WTC11 (cell line): ENCODE data around the gene CBX2. TPM values are rescaled to one million over a fixed set of nuclear protein-coding genes. Genes with fewer than 3 reads are reported as not detected.

ENCODE experiments used
- ATAC-seq: fragments of 200-7000 bp; cut with Tn5 transposase; 2 replicates; pipeline ENCODE4 v1.10.0; 2021; ENCODE audit warnings: mild to moderate bottlenecking, moderate library complexity
- CTCF ChIA-PET: fragments of 300-600 bp; sonication (Branson Sonifier 250); formaldehyde crosslinking; loops from one replicate; lab custom pipeline; 2021; ENCODE audit warnings: antibody characterized with exemption; lab: Charles Lee
- POLR2A ChIA-PET: fragments of 350-600 bp; sonication (Branson Sonifier 250); formaldehyde crosslinking; loops from one replicate; lab custom pipeline; 2021; ENCODE audit warnings: antibody characterized with exemption; lab: Charles Lee
- DNase-seq: peaks from one replicate; pipeline ENCODE4 v3.0.0; 2021; ENCODE audit warnings: low spot score
- H3K27ac Mint-ChIP-seq: 2 replicates; pipeline ENCODE4 v1.8.0; 2021; ENCODE audit warnings: mixed read lengths
- H3K27me3 Mint-ChIP-seq: 2 replicates; pipeline ENCODE4 v1.8.0; 2021; ENCODE audit warnings: low read depth, mild to moderate bottlenecking, moderate library complexity, mixed read lengths
- H3K36me3 Mint-ChIP-seq: 2 replicates; pipeline ENCODE4 v1.8.0; 2021; ENCODE audit warnings: mixed read lengths
- H3K4me1 Mint-ChIP-seq: 2 replicates; pipeline ENCODE4 v1.8.0; 2022; ENCODE audit warnings: mixed read lengths
- H3K4me3 Mint-ChIP-seq: 2 replicates; pipeline ENCODE4 v1.8.0; 2021; ENCODE audit warnings: mild to moderate bottlenecking, moderate library complexity, mixed read lengths
- H3K9me3 Mint-ChIP-seq: 2 replicates; pipeline ENCODE4 v1.8.0; 2021; ENCODE audit warnings: mixed read lengths
- FOXP1 ChIP-seq: sonication (generic); formaldehyde crosslinking; IDR thresholded peaks from 2 replicates; pipeline ENCODE4 v1.8.0; 2022; ENCODE audit warnings: missing genetic modification reagents, mild to moderate bottlenecking, moderate library complexity, borderline replicate concordance
- JUN ChIP-seq: sonication (generic); formaldehyde crosslinking; IDR thresholded peaks from 2 replicates; pipeline ENCODE4 v1.8.0; 2023; ENCODE audit warnings: mild to moderate bottlenecking, missing genetic modification reagents
- NFE2L1 ChIP-seq: sonication (generic); formaldehyde crosslinking; IDR thresholded peaks from 2 replicates; pipeline ENCODE4 v1.8.1; 2023; ENCODE audit warnings: missing genetic modification reagents
- NFYB ChIP-seq: sonication (generic); formaldehyde crosslinking; conservative IDR thresholded peaks from 2 replicates; pipeline ENCODE4 v1.8.0; 2022; ENCODE audit warnings: low read depth, missing genetic modification reagents
- OVOL2 ChIP-seq: fragments of 250-450 bp; sonication (Bioruptor Pico); IDR thresholded peaks from 2 replicates; pipeline ENCODE4 v1.9.0; 2021; ENCODE audit warnings: mild to moderate bottlenecking, borderline replicate concordance
- SMAD3 ChIP-seq: sonication (generic); formaldehyde crosslinking; IDR thresholded peaks from 2 replicates; pipeline ENCODE4 v1.8.0; 2022; ENCODE audit warnings: missing genetic modification reagents, mild to moderate bottlenecking, borderline replicate concordance
- TEAD1 ChIP-seq: sonication (generic); formaldehyde crosslinking; IDR thresholded peaks from 2 replicates; pipeline ENCODE4 v1.8.0; 2022; ENCODE audit warnings: mild to moderate bottlenecking, missing genetic modification reagents
- TP53 ChIP-seq: sonication (generic); formaldehyde crosslinking; IDR thresholded peaks from 2 replicates; pipeline ENCODE4 v1.8.1; 2023; ENCODE audit warnings: mild to moderate bottlenecking, missing genetic modification reagents
- total RNA-seq: library from RNA; stranded (reverse); gene quantifications from 3 replicates; pipeline ENCODE4 v1.2.3, GENCODE V29; 2021
- TF ChIP-seq, protein P1 (sequence below): sonication (generic); formaldehyde crosslinking; conservative IDR thresholded peaks from 2 replicates; pipeline ENCODE4 v1.8.1; 2023; ENCODE audit warnings: mild to moderate bottlenecking, low read depth, missing genetic modification reagents, moderate library complexity
- TF ChIP-seq, protein P2 (sequence below): sonication (generic); formaldehyde crosslinking; IDR thresholded peaks from 2 replicates; pipeline ENCODE4 v1.8.0; 2022; ENCODE audit warnings: missing genetic modification reagents
- TF ChIP-seq, protein P3 (sequence below): fragments of 250-450 bp; sonication (Bioruptor Pico); IDR thresholded peaks from 2 replicates; pipeline ENCODE4 v2.1.2; 2022; ENCODE audit warnings: mild to moderate bottlenecking, moderate library complexity
- TF ChIP-seq, protein P4 (sequence below): fragments of 250-450 bp; sonication (Bioruptor Pico); IDR thresholded peaks from 2 replicates; pipeline ENCODE4 v1.9.0; 2021; ENCODE audit warnings: mild to moderate bottlenecking, borderline replicate concordance

Gene CBX2
- total RNA-seq, 1 experiment from 2014 or later = 85.5 TPM

DNA sequence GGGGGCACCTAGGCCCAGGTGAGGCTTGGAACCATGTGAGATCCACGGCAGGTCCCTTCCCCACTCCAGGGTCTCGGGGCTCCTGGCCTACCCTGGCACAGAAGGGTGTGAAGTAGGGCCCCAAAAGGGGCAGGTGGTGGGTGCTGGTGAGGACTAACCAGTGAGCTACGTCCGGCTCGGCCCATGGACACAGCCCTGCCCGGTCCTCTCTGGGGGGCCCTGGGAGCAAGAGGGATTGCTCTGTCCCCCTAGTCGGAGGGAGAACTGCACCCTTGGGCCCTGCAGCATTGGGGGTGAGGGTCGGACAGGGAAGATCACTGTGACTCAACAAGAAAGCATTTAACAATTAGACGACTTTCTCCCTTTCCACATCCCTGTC is 44.3 kb upstream of the CBX2 start:
- no peak for ATAC-seq
- Mint-ChIP-seq H3K4me1 (no peaks in the 10 kb centered on the region), H3K9me3 (no peaks in the 10 kb centered on the region)
- TF ChIP-seq, protein P1, sequence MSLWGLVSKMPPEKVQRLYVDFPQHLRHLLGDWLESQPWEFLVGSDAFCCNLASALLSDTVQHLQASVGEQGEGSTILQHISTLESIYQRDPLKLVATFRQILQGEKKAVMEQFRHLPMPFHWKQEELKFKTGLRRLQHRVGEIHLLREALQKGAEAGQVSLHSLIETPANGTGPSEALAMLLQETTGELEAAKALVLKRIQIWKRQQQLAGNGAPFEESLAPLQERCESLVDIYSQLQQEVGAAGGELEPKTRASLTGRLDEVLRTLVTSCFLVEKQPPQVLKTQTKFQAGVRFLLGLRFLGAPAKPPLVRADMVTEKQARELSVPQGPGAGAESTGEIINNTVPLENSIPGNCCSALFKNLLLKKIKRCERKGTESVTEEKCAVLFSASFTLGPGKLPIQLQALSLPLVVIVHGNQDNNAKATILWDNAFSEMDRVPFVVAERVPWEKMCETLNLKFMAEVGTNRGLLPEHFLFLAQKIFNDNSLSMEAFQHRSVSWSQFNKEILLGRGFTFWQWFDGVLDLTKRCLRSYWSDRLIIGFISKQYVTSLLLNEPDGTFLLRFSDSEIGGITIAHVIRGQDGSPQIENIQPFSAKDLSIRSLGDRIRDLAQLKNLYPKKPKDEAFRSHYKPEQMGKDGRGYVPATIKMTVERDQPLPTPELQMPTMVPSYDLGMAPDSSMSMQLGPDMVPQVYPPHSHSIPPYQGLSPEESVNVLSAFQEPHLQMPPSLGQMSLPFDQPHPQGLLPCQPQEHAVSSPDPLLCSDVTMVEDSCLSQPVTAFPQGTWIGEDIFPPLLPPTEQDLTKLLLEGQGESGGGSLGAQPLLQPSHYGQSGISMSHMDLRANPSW = no peak
- TF ChIP-seq OVOL2 (CRISPR knock-in tag) (no peak), FOXP1 (no peak), TP53 (CRISPR knock-in tag) (no peak), NFYB (no peak), JUN (CRISPR knock-in tag) (no peak)
- TF ChIP-seq, protein P2, sequence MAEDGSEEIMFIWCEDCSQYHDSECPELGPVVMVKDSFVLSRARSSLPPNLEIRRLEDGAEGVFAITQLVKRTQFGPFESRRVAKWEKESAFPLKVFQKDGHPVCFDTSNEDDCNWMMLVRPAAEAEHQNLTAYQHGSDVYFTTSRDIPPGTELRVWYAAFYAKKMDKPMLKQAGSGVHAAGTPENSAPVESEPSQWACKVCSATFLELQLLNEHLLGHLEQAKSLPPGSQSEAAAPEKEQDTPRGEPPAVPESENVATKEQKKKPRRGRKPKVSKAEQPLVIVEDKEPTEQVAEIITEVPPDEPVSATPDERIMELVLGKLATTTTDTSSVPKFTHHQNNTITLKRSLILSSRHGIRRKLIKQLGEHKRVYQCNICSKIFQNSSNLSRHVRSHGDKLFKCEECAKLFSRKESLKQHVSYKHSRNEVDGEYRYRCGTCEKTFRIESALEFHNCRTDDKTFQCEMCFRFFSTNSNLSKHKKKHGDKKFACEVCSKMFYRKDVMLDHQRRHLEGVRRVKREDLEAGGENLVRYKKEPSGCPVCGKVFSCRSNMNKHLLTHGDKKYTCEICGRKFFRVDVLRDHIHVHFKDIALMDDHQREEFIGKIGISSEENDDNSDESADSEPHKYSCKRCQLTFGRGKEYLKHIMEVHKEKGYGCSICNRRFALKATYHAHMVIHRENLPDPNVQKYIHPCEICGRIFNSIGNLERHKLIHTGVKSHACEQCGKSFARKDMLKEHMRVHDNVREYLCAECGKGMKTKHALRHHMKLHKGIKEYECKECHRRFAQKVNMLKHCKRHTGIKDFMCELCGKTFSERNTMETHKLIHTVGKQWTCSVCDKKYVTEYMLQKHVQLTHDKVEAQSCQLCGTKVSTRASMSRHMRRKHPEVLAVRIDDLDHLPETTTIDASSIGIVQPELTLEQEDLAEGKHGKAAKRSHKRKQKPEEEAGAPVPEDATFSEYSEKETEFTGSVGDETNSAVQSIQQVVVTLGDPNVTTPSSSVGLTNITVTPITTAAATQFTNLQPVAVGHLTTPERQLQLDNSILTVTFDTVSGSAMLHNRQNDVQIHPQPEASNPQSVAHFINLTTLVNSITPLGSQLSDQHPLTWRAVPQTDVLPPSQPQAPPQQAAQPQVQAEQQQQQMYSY (CRISPR knock-in tag) = no peak
- TF ChIP-seq, protein P3, sequence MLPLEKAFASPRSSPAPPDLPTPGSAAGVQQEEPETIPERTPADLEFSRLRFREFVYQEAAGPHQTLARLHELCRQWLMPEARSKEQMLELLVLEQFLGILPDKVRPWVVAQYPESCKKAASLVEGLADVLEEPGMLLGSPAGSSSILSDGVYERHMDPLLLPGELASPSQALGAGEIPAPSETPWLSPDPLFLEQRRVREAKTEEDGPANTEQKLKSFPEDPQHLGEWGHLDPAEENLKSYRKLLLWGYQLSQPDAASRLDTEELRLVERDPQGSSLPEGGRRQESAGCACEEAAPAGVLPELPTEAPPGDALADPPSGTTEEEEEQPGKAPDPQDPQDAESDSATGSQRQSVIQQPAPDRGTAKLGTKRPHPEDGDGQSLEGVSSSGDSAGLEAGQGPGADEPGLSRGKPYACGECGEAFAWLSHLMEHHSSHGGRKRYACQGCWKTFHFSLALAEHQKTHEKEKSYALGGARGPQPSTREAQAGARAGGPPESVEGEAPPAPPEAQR (CRISPR knock-in tag) = no peak
- TF ChIP-seq, all 79 proteins: peak for 0
- Mint-ChIP-seq H3K4me3 (no peak overlapping the region), H3K27me3 (peaks cover under 1% of the 10 kb centered on the region), H3K27ac (no peak overlapping the region), H3K36me3 (no peaks in the 10 kb centered on the region)
- ChIA-PET CTCF (no interaction called here), POLR2A (no interaction called here)
- no peak for DNase-seq

DNA sequence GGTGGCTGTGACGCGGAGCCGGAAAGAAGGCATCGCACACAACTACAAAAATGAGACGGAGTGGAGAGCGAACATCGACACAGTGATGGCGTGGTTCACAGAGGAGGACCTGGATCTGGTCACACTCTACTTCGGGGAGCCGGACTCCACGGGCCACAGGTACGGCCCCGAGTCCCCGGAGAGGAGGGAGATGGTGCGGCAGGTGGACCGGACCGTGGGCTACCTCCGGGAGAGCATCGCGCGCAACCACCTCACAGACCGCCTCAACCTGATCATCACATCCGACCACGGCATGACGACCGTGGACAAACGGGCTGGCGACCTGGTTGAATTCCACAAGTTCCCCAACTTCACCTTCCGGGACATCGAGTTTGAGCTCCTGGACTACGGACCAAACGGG is 42.9 kb upstream of the CBX2 start:
- H3K27ac Mint-ChIP-seq = no peak overlapping the region
- H3K4me3 Mint-ChIP-seq = no peak overlapping the region
- no peaks in the 10 kb centered on the region for H3K36me3 Mint-ChIP-seq
- H3K9me3 Mint-ChIP-seq = no peaks in the 10 kb centered on the region
- ChIA-PET CTCF (no interaction called here), POLR2A (no interaction called here)
- TF ChIP-seq SMAD3 (no peak), NFE2L1 (CRISPR knock-in tag) (no peak), TEAD1 (CRISPR knock-in tag) (no peak)
- TF ChIP-seq, protein P4, sequence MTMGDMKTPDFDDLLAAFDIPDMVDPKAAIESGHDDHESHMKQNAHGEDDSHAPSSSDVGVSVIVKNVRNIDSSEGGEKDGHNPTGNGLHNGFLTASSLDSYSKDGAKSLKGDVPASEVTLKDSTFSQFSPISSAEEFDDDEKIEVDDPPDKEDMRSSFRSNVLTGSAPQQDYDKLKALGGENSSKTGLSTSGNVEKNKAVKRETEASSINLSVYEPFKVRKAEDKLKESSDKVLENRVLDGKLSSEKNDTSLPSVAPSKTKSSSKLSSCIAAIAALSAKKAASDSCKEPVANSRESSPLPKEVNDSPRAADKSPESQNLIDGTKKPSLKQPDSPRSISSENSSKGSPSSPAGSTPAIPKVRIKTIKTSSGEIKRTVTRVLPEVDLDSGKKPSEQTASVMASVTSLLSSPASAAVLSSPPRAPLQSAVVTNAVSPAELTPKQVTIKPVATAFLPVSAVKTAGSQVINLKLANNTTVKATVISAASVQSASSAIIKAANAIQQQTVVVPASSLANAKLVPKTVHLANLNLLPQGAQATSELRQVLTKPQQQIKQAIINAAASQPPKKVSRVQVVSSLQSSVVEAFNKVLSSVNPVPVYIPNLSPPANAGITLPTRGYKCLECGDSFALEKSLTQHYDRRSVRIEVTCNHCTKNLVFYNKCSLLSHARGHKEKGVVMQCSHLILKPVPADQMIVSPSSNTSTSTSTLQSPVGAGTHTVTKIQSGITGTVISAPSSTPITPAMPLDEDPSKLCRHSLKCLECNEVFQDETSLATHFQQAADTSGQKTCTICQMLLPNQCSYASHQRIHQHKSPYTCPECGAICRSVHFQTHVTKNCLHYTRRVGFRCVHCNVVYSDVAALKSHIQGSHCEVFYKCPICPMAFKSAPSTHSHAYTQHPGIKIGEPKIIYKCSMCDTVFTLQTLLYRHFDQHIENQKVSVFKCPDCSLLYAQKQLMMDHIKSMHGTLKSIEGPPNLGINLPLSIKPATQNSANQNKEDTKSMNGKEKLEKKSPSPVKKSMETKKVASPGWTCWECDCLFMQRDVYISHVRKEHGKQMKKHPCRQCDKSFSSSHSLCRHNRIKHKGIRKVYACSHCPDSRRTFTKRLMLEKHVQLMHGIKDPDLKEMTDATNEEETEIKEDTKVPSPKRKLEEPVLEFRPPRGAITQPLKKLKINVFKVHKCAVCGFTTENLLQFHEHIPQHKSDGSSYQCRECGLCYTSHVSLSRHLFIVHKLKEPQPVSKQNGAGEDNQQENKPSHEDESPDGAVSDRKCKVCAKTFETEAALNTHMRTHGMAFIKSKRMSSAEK (CRISPR knock-in tag) = no peak
- DNase-seq (no peak), ATAC-seq (no peak)
- H3K27me3 Mint-ChIP-seq = peaks cover 15% of the 10 kb centered on the region
- H3K4me1 Mint-ChIP-seq = no peaks in the 10 kb centered on the region
